ENCODE measurements around the gene GJB4.
"Not testable (repeated sequence)": the region's sequence is repeated elsewhere in the genome, so short reads cannot be mapped to it uniquely, and the experiment has no call there.

GRCh38 chr1:34810781-34811180 lies 51.2 kb downstream of the GJB4 start:
- TF ChIP-seq, protein P1, sequence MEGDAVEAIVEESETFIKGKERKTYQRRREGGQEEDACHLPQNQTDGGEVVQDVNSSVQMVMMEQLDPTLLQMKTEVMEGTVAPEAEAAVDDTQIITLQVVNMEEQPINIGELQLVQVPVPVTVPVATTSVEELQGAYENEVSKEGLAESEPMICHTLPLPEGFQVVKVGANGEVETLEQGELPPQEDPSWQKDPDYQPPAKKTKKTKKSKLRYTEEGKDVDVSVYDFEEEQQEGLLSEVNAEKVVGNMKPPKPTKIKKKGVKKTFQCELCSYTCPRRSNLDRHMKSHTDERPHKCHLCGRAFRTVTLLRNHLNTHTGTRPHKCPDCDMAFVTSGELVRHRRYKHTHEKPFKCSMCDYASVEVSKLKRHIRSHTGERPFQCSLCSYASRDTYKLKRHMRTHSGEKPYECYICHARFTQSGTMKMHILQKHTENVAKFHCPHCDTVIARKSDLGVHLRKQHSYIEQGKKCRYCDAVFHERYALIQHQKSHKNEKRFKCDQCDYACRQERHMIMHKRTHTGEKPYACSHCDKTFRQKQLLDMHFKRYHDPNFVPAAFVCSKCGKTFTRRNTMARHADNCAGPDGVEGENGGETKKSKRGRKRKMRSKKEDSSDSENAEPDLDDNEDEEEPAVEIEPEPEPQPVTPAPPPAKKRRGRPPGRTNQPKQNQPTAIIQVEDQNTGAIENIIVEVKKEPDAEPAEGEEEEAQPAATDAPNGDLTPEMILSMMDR (IDR thresholded peaks at IDR 0.05), result not testable (repeated sequence)
- not testable (repeated sequence) for TF ChIP-seq POLR2AphosphoS5 (IDR thresholded peaks at IDR 0.05)
